ENCODE measurements around the gene BCL11A.

DNA sequence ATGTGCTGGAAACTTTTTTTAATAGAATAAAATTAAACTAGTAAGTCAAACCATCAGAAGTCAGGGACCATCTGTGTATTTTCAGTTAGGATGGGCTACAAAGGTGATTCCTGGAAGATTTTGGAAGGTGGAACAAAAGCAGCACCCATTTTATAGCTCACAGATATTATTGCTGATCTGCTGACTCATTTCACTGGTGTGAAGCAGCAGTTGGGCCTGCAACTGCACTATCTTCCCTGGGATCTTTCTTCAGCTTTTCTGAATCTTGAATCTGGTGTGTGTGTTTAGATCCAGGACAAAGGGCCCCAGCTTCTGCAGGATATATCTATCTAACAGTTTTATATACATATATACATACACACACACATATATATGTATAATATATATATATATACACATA lies 35.6 kb upstream of the BCL11A start:
- no peak for TF ChIP-seq EZH2 (IDR thresholded peaks at IDR 0.05)
- no peak for TF ChIP-seq POLR2AphosphoS5 (IDR thresholded peaks at IDR 0.05; ENCODE audit: borderline replicate concordance, low read depth, low read length)
- no peak for TF ChIP-seq FOXP2 (optimal IDR thresholded peaks at IDR 0.05; ENCODE audit: control extremely low read depth, extremely low read length, insufficient read depth)

Measured in SK-N-MC (cell line).